ENCODE measurements around the gene ZBTB7B. TPM values are rescaled to one million over a fixed set of nuclear protein-coding genes. Genes with fewer than 3 reads are reported as not detected.

The ZBTB7B gene
- total RNA-seq, 4 donors from 2014 or later: 45.5 to 63.4 (median 49.5) TPM

- TF ChIP-seq EP300 (IDR thresholded peaks at IDR 0.05): no peak
- no peak for TF ChIP-seq CTCF (IDR thresholded peaks at IDR 0.05)
- no peak for TF ChIP-seq POLR2A (IDR thresholded peaks at IDR 0.05)
- no peak for TF ChIP-seq POLR2AphosphoS5 (IDR thresholded peaks at IDR 0.05)
- Histone ChIP-seq H3K4me3 (peak overlapping the region; percentile 76 to 89), H3K4me1 (peaks cover 6 to 44% (median 20%) of the 10 kb centered on the region in 3 donors), H3K27me3 (no peaks in the 10 kb centered on the region), H3K9me3 (no peaks in the 10 kb centered on the region), H3K36me3 (no peaks in the 10 kb centered on the region), H3K27ac (peak overlapping the region; percentile 88 to 97 (median 96))
- ATAC-seq: no peak
- WGBS, 2 donors (ENCODE audit: low coverage in 1 of 2): 1 to 4% methylated on average over 14 to 15 of the region's 50 CpGs
These were observed 2.8 kb upstream of the ZBTB7B start for GRCh38 chr1:154999571-155000410.

- Histone ChIP-seq H3K27ac (peak overlapping the region; percentile 88 to 97 (median 96)), H3K4me1 (peaks cover 6 to 45% (median 26%) of the 10 kb centered on the region in 3 donors), H3K4me3 (peak overlapping the region; percentile 76 to 89), H3K27me3 (no peaks in the 10 kb centered on the region), H3K9me3 (no peaks in the 10 kb centered on the region), H3K36me3 (no peaks in the 10 kb centered on the region)
- TF ChIP-seq POLR2A (IDR thresholded peaks at IDR 0.05) (no peak), POLR2AphosphoS5 (IDR thresholded peaks at IDR 0.05) (no peak), CTCF (IDR thresholded peaks at IDR 0.05) (no peak), EP300 (IDR thresholded peaks at IDR 0.05) (no peak)
- ATAC-seq: no peak
- WGBS, 2 donors (ENCODE audit: low coverage in 1 of 2): no CpG with 5 or more reads among the region's 13 CpGs
These were observed 2.2 kb upstream of the ZBTB7B start for GRCh38 chr1:155000411-155000725.

GRCh38 chr1:155000726-155001424, 1.7 kb upstream of the ZBTB7B start:
- TF ChIP-seq CTCF (IDR thresholded peaks at IDR 0.05) (peak in 3 of 4 experiments; percentile 15 to 30 (median 28)), POLR2AphosphoS5 (IDR thresholded peaks at IDR 0.05) (peak; percentile 63), EP300 (IDR thresholded peaks at IDR 0.05) (no peak), POLR2A (IDR thresholded peaks at IDR 0.05) (peak; percentile 57 to 60)
- no peaks in the 10 kb centered on the region for H3K9me3 ChIP-seq
- H3K4me1 ChIP-seq: peaks cover 6 to 45% (median 30%) of the 10 kb centered on the region in 3 donors
- WGBS, 2 donors (ENCODE audit: low coverage in 1 of 2): 0% methylated on average over 2 of the region's 43 CpGs; no CpG with 5 or more reads in 1 of the 2 donors
- peak overlapping the region; percentile 88 to 97 (median 96) for H3K27ac ChIP-seq
- ATAC-seq: peak; percentile 63
- H3K27me3 ChIP-seq: no peaks in the 10 kb centered on the region
- peak overlapping the region; percentile 76 to 89 for H3K4me3 ChIP-seq
- H3K36me3 ChIP-seq: no peaks in the 10 kb centered on the region

GRCh38 chr1:155001425-155001674, 1.3 kb upstream of the ZBTB7B start:
- ATAC-seq: no peak
- WGBS, 2 donors (ENCODE audit: low coverage in 1 of 2): 0% methylated on average over 2 to 5 of the region's 11 CpGs
- Histone ChIP-seq H3K4me3 (peak overlapping the region; percentile 76 to 89), H3K36me3 (no peaks in the 10 kb centered on the region), H3K27me3 (no peaks in the 10 kb centered on the region), H3K4me1 (peaks cover 6 to 48% (median 30%) of the 10 kb centered on the region in 3 donors), H3K9me3 (no peaks in the 10 kb centered on the region), H3K27ac (peak overlapping the region; percentile 88 to 97 (median 96))
- TF ChIP-seq CTCF (IDR thresholded peaks at IDR 0.05): no peak
- no peak for TF ChIP-seq POLR2A (IDR thresholded peaks at IDR 0.05)
- TF ChIP-seq POLR2AphosphoS5 (IDR thresholded peaks at IDR 0.05): no peak
- TF ChIP-seq EP300 (IDR thresholded peaks at IDR 0.05): no peak
